GM03348 (cell line): ENCODE data around the gene PTTG1IP.

ENCODE experiments used
- DNase-seq: peaks from one replicate; pipeline ENCODE4 v3.0.0; 2012; ENCODE audit warnings: low spot score

The PTTG1IP gene

DNA sequence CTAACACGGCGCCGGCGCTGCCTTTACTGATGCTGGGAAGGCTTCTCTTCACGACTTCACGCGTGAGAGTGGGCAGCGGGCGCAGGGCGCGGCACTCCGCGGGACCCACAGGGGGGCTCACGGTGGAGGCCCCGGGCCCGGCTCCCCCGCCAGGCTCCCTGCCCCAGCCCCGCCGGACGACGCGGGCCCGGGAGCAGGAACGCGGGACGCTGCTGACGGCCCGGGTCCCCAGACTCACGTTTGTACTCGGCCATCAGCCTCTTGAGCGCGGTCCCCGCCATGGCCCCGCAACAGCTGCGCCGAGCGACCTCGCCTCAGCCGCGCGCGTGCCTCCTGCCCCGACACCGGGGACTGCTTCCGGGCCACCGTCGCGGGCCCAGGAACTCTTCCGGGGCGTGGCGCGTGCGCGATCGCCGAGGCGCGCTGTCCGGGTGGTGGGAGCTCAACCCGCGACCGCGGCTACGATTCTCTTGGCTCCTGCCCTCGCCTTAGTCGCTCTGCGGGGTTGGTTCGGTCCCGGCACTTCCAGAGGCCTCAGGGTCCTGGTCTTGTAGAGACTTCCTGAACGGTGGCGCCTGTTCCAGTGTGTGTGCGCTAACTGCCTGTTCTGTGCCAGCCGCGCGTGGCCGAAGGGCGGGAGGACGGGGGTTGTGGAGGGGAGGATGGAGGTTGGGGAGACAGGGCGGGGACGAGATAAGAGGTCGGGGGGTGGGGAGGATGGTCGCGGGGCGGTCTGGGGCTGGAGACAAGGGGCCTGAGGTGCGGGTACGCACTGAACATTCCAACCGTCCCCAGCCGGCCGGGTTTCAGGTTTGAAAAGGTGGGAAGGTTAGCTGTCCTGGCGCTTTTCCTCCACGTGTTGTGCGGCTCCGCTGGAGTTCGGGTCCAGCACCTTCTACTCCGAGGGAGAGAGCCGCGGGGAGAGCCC, 71.8 kb downstream of the PTTG1IP start, which contains the start of gene UBE2G2:
TSS of gene UBE2G2 (minus strand) at position 353 of the 928 bp plus-strand sequence. CDS start at position 281, 72 bp downstream.
- peak; percentile 96 for DNase-seq

DNA sequence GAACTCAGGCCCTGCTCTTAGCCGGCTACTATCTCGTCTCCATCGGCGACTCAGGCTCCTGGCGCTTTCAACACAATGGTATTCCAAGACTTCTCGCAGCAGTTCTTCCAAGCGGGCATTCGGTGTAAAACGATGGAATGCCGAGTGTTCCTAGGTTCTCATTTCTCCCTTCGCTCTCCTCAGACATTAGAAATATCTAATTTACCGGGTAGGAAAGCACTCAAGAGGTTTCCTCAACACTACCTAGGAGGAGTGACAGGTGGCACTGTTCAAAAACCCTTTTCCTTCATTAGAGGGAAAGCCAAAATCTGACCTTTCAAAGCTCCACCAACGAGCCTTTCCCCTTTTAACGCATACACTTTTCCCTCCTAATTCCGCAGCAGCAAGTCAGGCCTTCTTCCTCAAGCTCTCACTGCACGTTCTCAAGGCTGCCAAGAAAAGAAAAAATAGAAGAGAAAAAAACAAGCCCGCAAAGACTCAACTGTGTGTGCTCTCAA, 72.5 kb downstream of the PTTG1IP start:
- peak; percentile 47 for DNase-seq

DNA sequence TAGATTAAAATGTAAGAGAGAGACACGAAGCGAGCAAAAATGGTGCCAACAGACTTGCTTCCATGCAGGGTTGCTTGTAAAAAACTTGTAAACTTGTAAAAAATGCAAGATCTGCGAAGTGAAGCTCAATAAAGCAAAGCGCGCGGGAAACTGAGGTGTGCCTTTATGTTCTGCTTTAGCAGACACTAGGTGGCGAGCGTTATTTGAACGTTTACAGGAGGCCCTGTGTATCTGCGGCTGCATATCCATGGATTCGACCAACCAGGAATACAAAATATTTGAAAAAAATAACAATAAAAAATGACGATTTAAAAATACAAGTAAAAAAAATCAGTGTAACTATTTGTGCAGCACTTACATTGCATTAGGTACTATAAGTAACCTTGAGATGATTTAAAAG, 73.4 kb downstream of the PTTG1IP start:
- DNase-seq: no peak

DNA sequence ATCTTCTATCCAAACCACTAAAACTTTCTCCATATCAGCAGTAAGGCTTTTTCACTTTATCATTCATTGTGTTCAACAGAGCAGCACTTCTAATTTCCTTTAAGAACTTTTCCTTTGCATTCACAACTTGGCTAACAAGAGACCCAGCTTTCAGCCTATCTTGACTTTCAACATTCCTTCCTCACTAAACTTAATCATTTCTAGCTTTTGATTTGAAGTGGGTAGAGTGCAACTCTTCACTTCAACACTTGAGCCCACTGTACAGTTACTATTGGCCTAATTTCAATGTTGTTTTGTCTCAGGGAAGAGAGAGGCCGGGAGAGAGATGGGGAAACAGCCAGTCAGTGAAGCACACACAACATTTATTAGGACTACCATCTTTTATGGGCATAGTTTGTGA, 73.8 kb downstream of the PTTG1IP start:
- DNase-seq: no peak
